ENCODE data around the gene MYADML2. TPM values are rescaled to one million over a fixed set of nuclear protein-coding genes. Genes with fewer than 3 reads are reported as not detected.

Gene MYADML2
- total RNA-seq, 4 donors from 2014 or later: 2.9 to 24.9 (median 13.3) TPM

DNA sequence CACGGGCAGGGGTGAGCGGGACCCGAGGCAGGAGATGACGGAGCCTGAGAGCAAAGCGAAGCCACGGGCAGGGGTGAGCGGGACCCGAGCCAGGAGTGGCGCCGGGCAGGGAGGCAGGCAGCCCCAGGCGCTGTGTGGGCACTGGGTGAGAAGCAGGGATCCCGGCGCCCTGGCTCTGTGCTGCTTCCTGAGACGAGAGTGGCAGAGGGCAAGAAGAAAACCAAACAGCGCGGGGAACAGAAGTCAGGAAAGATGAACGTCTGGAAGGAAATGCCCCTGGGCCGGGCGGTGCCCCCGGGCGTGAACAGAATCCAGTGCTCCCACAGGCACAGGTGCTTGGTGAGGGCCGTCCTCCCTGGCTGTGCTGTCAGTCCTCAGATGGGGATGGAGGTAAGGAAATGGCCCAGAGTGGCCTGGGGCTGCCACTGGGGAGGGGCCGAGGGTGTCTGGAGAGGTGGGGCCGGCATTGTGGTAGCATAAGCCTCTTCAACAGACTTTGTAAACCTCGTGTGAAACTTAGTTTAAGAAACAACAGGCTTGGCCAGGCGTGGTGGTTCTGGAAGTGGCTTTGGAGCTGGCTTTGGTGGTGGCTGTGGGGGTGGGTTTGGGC is 40.2 kb upstream of the MYADML2 start:
- H3K4me3 ChIP-seq: no peak overlapping the region
- H3K9me3 ChIP-seq: no peaks in the 10 kb centered on the region
- peaks cover 10 to 16% of the 10 kb centered on the region in 2 donors for H3K4me1 ChIP-seq
- H3K27me3 ChIP-seq: no peaks in the 10 kb centered on the region
- no peak for ATAC-seq
- H3K27ac ChIP-seq: no peak overlapping the region
- DNase-seq: no peak
- TF ChIP-seq POLR2A (IDR thresholded peaks at IDR 0.05): no peak
- TF ChIP-seq, protein P1, sequence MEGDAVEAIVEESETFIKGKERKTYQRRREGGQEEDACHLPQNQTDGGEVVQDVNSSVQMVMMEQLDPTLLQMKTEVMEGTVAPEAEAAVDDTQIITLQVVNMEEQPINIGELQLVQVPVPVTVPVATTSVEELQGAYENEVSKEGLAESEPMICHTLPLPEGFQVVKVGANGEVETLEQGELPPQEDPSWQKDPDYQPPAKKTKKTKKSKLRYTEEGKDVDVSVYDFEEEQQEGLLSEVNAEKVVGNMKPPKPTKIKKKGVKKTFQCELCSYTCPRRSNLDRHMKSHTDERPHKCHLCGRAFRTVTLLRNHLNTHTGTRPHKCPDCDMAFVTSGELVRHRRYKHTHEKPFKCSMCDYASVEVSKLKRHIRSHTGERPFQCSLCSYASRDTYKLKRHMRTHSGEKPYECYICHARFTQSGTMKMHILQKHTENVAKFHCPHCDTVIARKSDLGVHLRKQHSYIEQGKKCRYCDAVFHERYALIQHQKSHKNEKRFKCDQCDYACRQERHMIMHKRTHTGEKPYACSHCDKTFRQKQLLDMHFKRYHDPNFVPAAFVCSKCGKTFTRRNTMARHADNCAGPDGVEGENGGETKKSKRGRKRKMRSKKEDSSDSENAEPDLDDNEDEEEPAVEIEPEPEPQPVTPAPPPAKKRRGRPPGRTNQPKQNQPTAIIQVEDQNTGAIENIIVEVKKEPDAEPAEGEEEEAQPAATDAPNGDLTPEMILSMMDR (IDR thresholded peaks at IDR 0.05 in 4 of 5, conservative IDR thresholded peaks at IDR 0.05 in 1 of 5): no peak
- in situ Hi-C loops (cut with MboI; ENCODE audit: low sequenced_read_pairs in 4 of 4) (no loop called here), intact Hi-C loops (cut with DNase I; ENCODE audit: low total_unique reads) (no loop called here)
- H3K36me3 ChIP-seq: peaks cover 0 to 36% of the 10 kb centered on the region in 2 donors

- in situ Hi-C loops (cut with MboI; ENCODE audit: low sequenced_read_pairs in 4 of 4): no loop called here
- intact Hi-C loops (cut with DNase I; ENCODE audit: low total_unique reads): no loop called here
- H3K4me1 ChIP-seq: peaks cover 3 to 10% of the 10 kb centered on the region in 2 donors
Measured at GRCh38 chr17:81986606-81987005, 39.6 kb upstream of the MYADML2 start.

GRCh38 chr17:81984773-81985410 is 37.9 kb upstream of the MYADML2 start:
- DNase-seq: no peak
- Histone ChIP-seq H3K36me3 (peaks cover 0 to 41% of the 10 kb centered on the region in 2 donors), H3K4me3 (no peak overlapping the region)

More at GRCh38 chr17:81986606-81987005, 39.6 kb upstream of the MYADML2 start:
- Histone ChIP-seq H3K9me3 (no peaks in the 10 kb centered on the region), H3K36me3 (peaks cover 0 to 36% of the 10 kb centered on the region in 2 donors), H3K27ac (no peak overlapping the region), H3K27me3 (no peaks in the 10 kb centered on the region), H3K4me3 (no peak overlapping the region)
- DNase-seq (no peak), ATAC-seq (no peak)
- no peak for TF ChIP-seq POLR2A (IDR thresholded peaks at IDR 0.05)
- TF ChIP-seq, protein P1 (IDR thresholded peaks at IDR 0.05 in 4 of 5, conservative IDR thresholded peaks at IDR 0.05 in 1 of 5): no peak

GRCh38 chr17:81983639-81984373 is 36.8 kb upstream of the MYADML2 start:
- ATAC-seq (no peak), DNase-seq (no peak)
- intact Hi-C loops (cut with DNase I; ENCODE audit: low total_unique reads) (no loop called here), in situ Hi-C loops (cut with MboI; ENCODE audit: low sequenced_read_pairs in 4 of 4) (no loop called here)
- peaks cover 0 to 41% of the 10 kb centered on the region in 2 donors for H3K36me3 ChIP-seq
- no peaks in the 10 kb centered on the region for H3K27me3 ChIP-seq
- no peak overlapping the region for H3K4me3 ChIP-seq
- H3K9me3 ChIP-seq: no peaks in the 10 kb centered on the region
- no peak overlapping the region for H3K27ac ChIP-seq
- H3K4me1 ChIP-seq: peaks cover 4 to 5% of the 10 kb centered on the region in 2 donors
- TF ChIP-seq, protein P1 (IDR thresholded peaks at IDR 0.05 in 4 of 5, conservative IDR thresholded peaks at IDR 0.05 in 1 of 5): no peak
- TF ChIP-seq POLR2A (IDR thresholded peaks at IDR 0.05): no peak

More at GRCh38 chr17:81984773-81985410, 37.9 kb upstream of the MYADML2 start:
- in situ Hi-C loops (cut with MboI; ENCODE audit: low sequenced_read_pairs in 4 of 4) (no loop called here), intact Hi-C loops (cut with DNase I; ENCODE audit: low total_unique reads) (no loop called here)
- no peaks in the 10 kb centered on the region for H3K9me3 ChIP-seq
- TF ChIP-seq, protein P1 (IDR thresholded peaks at IDR 0.05 in 4 of 5, conservative IDR thresholded peaks at IDR 0.05 in 1 of 5): no peak
- TF ChIP-seq POLR2A (IDR thresholded peaks at IDR 0.05): no peak
- H3K27ac ChIP-seq: no peak overlapping the region
- H3K4me1 ChIP-seq: no peaks in the 10 kb centered on the region
- no peak for ATAC-seq
- no peaks in the 10 kb centered on the region for H3K27me3 ChIP-seq
